ENCODE data around the gene CDK11A. TPM values are rescaled to one million over a fixed set of nuclear protein-coding genes. Genes with fewer than 3 reads are reported as not detected.
"Not testable (repeated sequence)": the region's sequence is repeated elsewhere in the genome, so short reads cannot be mapped to it uniquely, and the experiment has no call there.

The CDK11A gene
- total and polyA plus RNA-seq, 11 donors: 4.2 to 30.1 (median 16.7) TPM

- ATAC-seq: no peak
- H3K27me3 ChIP-seq: no peaks in the 10 kb centered on the region
- no peaks in the 10 kb centered on the region for H3K9me3 ChIP-seq
- H3K27ac ChIP-seq: no peak overlapping the region
- intact Hi-C loops (cut with DNase I): no loop called here
- H3K36me3 ChIP-seq: peaks cover 0 to 19% (median 0%) of the 10 kb centered on the region in 9 donors
- TF ChIP-seq, protein P1, sequence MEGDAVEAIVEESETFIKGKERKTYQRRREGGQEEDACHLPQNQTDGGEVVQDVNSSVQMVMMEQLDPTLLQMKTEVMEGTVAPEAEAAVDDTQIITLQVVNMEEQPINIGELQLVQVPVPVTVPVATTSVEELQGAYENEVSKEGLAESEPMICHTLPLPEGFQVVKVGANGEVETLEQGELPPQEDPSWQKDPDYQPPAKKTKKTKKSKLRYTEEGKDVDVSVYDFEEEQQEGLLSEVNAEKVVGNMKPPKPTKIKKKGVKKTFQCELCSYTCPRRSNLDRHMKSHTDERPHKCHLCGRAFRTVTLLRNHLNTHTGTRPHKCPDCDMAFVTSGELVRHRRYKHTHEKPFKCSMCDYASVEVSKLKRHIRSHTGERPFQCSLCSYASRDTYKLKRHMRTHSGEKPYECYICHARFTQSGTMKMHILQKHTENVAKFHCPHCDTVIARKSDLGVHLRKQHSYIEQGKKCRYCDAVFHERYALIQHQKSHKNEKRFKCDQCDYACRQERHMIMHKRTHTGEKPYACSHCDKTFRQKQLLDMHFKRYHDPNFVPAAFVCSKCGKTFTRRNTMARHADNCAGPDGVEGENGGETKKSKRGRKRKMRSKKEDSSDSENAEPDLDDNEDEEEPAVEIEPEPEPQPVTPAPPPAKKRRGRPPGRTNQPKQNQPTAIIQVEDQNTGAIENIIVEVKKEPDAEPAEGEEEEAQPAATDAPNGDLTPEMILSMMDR (IDR thresholded peaks at IDR 0.05): no peak
- no peak for TF ChIP-seq POLR2A (IDR thresholded peaks at IDR 0.05)
- H3K4me3 ChIP-seq: no peak overlapping the region
- peaks cover 0 to 31% (median 13%) of the 10 kb centered on the region in 12 donors for H3K4me1 ChIP-seq
- DNase-seq: peak in 2 of 5 donors; percentile 13 to 23
- WGBS, 4 donors: 90 to 92% (median 90%) methylated on average over 32 of the region's 32 CpGs
Measured at GRCh38 chr1:1680031-1680911, 43.9 kb downstream of the CDK11A start.

DNA sequence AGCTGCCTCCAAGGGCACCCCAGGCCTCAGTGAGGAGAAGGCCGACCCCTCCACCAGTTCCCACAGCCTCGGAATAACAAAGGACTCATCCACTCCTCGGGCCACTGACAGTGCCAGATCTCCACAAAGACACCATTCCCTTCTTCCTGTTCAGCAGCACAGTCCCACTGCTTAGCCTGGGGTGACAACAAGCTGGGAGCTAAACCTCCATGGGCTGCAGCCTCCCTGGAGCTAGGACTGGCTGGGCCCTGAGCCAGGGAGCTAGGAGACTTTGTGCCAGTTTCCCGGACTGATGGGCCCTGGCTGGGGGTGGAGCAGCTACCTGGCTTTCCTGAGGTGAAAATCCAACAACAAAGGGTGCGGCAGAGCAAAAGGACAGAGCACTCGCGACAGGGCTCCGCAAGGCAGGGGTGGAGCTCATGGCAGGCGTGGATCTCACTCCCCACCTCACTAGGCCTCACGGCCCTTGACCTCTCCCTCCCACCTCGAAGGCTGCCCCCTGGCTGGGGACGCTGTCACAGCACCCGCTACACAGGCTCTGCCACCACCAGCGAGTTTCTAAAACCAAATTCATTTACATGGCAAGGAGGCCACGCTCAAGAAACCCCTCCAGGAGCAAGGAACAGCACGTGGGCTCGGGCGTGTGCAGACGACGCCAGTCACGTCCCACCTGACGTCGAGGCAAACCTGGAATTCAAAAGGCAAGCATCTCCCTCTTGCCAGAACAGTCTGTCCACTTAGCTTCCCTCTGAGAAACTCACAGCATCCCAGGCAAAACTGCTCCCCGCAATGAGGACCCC lies 45.4 kb downstream of the CDK11A start:
- DNase-seq (peak in 2 of 5 donors; percentile 25 to 29), ATAC-seq (peak; percentile 13 to 61 (median 38))
- 65 to 73% (median 67%) methylated on average over 23 to 24 of the region's 24 CpGs for WGBS, 4 donors
- Histone ChIP-seq H3K27me3 (no peaks in the 10 kb centered on the region), H3K9me3 (no peaks in the 10 kb centered on the region), H3K27ac (peak overlapping the region in 10 of 12 donors; percentile 40 to 79 (median 57)), H3K36me3 (peaks cover 0 to 20% (median 0%) of the 10 kb centered on the region in 9 donors), H3K4me3 (peak overlapping the region in 1 of 12 donors; percentile 26), H3K4me1 (peaks cover 0 to 31% (median 13%) of the 10 kb centered on the region in 12 donors)
- intact Hi-C loops (cut with DNase I): no loop called here
- TF ChIP-seq, protein P1 (IDR thresholded peaks at IDR 0.05): peak in 8 of 12 donors; percentile 7 to 42 (median 31)
- no peak for TF ChIP-seq POLR2A (IDR thresholded peaks at IDR 0.05)

GRCh38 chr1:1677718-1678580 lies 46.2 kb downstream of the CDK11A start:
- Histone ChIP-seq H3K27ac (peak overlapping the region in 10 of 12 donors; percentile 40 to 79 (median 57)), H3K4me1 (peaks cover 0 to 31% (median 13%) of the 10 kb centered on the region in 12 donors), H3K9me3 (no peaks in the 10 kb centered on the region), H3K27me3 (no peaks in the 10 kb centered on the region), H3K4me3 (peak overlapping the region in 2 of 12 donors; percentile 5 to 26), H3K36me3 (peaks cover 0 to 18% (median 7%) of the 10 kb centered on the region in 9 donors)
- peak in 4 of 5 donors; percentile 25 to 59 (median 53) for DNase-seq
- TF ChIP-seq, protein P1 (IDR thresholded peaks at IDR 0.05): no peak
- 57 to 69% (median 59%) methylated on average over 36 to 39 of the region's 39 CpGs for WGBS, 4 donors
- intact Hi-C loops (cut with DNase I): no loop called here
- ATAC-seq: peak in 3 of 4 donors; percentile 20 to 79 (median 30)

- DNase-seq; H3K27me3 ChIP-seq; H3K4me3 ChIP-seq; intact Hi-C loops (cut with DNase I); ATAC-seq; H3K27ac ChIP-seq; H3K9me3 ChIP-seq: not testable (repeated sequence)
- Histone ChIP-seq H3K36me3 (peaks cover 0 to 35% (median 18%) of the 10 kb centered on the region in 9 donors), H3K4me1 (peaks cover 0 to 30% (median 13%) of the 10 kb centered on the region in 12 donors)
- WGBS, 4 donors: 78 to 90% (median 86%) methylated on average over 4 to 8 of the region's 21 CpGs; no CpG with 5 or more reads in 1 of the 4 donors
Measured at GRCh38 chr1:1676087-1676486, 48.1 kb downstream of the CDK11A start.

- 93 to 97% (median 94%) methylated on average over 7 to 16 of the region's 18 CpGs; no CpG with 5 or more reads in 1 of the 4 donors for WGBS, 4 donors
Measured at GRCh38 chr1:1675218-1675617, 48.9 kb downstream of the CDK11A start.

GRCh38 chr1:1674806-1675205 lies 49.4 kb downstream of the CDK11A start:
- DNase-seq; H3K27ac ChIP-seq; intact Hi-C loops (cut with DNase I); H3K27me3 ChIP-seq; H3K9me3 ChIP-seq; H3K4me3 ChIP-seq; ATAC-seq: not testable (repeated sequence)
- WGBS, 4 donors: 79 to 94% (median 83%) methylated on average over 13 to 17 of the region's 21 CpGs
- H3K36me3 ChIP-seq: peaks cover 0 to 41% (median 26%) of the 10 kb centered on the region in 9 donors
- peaks cover 0 to 26% (median 13%) of the 10 kb centered on the region in 12 donors for H3K4me1 ChIP-seq

More at GRCh38 chr1:1675218-1675617, 48.9 kb downstream of the CDK11A start:
- H3K4me3 ChIP-seq; H3K27ac ChIP-seq; DNase-seq; H3K27me3 ChIP-seq; ATAC-seq; intact Hi-C loops (cut with DNase I); H3K9me3 ChIP-seq: not testable (repeated sequence)
- H3K4me1 ChIP-seq: peaks cover 0 to 26% (median 13%) of the 10 kb centered on the region in 12 donors
- H3K36me3 ChIP-seq: peaks cover 0 to 40% (median 24%) of the 10 kb centered on the region in 9 donors

Measured in heart left ventricle (tissue), 16 donors.